HS-5 (cell line): ENCODE data around the gene PDE1A.

Experiments used
- DNase-seq: peaks from one replicate; pipeline ENCODE4 v3.0.0-alpha.2; 2012; ENCODE audit warnings: low read depth

The PDE1A gene

GRCh38 chr2:182267971-182268370 lies 158.9 kb downstream of the PDE1A start:
- no peak for DNase-seq

- DNase-seq: no peak
Observed at GRCh38 chr2:182266909-182267308, 159.9 kb downstream of the PDE1A start.

GRCh38 chr2:182265718-182266117 lies 161.1 kb downstream of the PDE1A start:
- no peak for DNase-seq

- DNase-seq: no peak
Observed at GRCh38 chr2:182261860-182262387, 164.9 kb downstream of the PDE1A start.

GRCh38 chr2:182259629-182260150 lies 167.1 kb downstream of the PDE1A start:
- DNase-seq: no peak

GRCh38 chr2:182252534-182252933 lies 174.3 kb downstream of the PDE1A start:
- no peak for DNase-seq

GRCh38 chr2:182248898-182249297 lies 177.9 kb downstream of the PDE1A start:
- no peak for DNase-seq

- no peak for DNase-seq
Observed at GRCh38 chr2:182248362-182248761, 178.5 kb downstream of the PDE1A start.

- no peak for DNase-seq
Observed at GRCh38 chr2:182247831-182248230, 179.0 kb downstream of the PDE1A start.

- no peak for DNase-seq
Observed at GRCh38 chr2:182245963-182246362, 180.9 kb downstream of the PDE1A start.

GRCh38 chr2:182242609-182243008 lies 184.2 kb downstream of the PDE1A start:
- DNase-seq: no peak

- DNase-seq: no peak
Observed at GRCh38 chr2:182241936-182242335, 184.9 kb downstream of the PDE1A start.

GRCh38 chr2:182240862-182241371 lies 185.9 kb downstream of the PDE1A start:
- no peak for DNase-seq

GRCh38 chr2:182230561-182230960 lies 196.3 kb downstream of the PDE1A start:
- DNase-seq: peak; percentile 14

- DNase-seq: peak; percentile 32
Observed at GRCh38 chr2:182229297-182229696, 197.5 kb downstream of the PDE1A start.

- DNase-seq: peak; percentile 39
Observed at GRCh38 chr2:182228741-182229140, 198.1 kb downstream of the PDE1A start.

- no peak for DNase-seq
Observed at GRCh38 chr2:182228073-182228473, 198.8 kb downstream of the PDE1A start.

GRCh38 chr2:182226807-182227206 lies 200.0 kb downstream of the PDE1A start:
- no peak for DNase-seq

- no peak for DNase-seq
Observed at GRCh38 chr2:182224669-182225068, 202.2 kb downstream of the PDE1A start.

GRCh38 chr2:182220998-182221397 lies 205.8 kb downstream of the PDE1A start:
- no peak for DNase-seq

- no peak for DNase-seq
Observed at GRCh38 chr2:182220335-182220734, 206.5 kb downstream of the PDE1A start.

GRCh38 chr2:182210669-182211068 lies 216.2 kb downstream of the PDE1A start:
- no peak for DNase-seq

- DNase-seq: no peak
Observed at GRCh38 chr2:182208421-182208820, 218.4 kb downstream of the PDE1A start.

GRCh38 chr2:182207049-182207746 lies 219.6 kb downstream of the PDE1A start:
- DNase-seq: no peak
